ENCODE data around the gene BLMH.

- TF ChIP-seq, protein P1, sequence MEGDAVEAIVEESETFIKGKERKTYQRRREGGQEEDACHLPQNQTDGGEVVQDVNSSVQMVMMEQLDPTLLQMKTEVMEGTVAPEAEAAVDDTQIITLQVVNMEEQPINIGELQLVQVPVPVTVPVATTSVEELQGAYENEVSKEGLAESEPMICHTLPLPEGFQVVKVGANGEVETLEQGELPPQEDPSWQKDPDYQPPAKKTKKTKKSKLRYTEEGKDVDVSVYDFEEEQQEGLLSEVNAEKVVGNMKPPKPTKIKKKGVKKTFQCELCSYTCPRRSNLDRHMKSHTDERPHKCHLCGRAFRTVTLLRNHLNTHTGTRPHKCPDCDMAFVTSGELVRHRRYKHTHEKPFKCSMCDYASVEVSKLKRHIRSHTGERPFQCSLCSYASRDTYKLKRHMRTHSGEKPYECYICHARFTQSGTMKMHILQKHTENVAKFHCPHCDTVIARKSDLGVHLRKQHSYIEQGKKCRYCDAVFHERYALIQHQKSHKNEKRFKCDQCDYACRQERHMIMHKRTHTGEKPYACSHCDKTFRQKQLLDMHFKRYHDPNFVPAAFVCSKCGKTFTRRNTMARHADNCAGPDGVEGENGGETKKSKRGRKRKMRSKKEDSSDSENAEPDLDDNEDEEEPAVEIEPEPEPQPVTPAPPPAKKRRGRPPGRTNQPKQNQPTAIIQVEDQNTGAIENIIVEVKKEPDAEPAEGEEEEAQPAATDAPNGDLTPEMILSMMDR (IDR thresholded peaks at IDR 0.05): no peak
- TF ChIP-seq POLR2A (IDR thresholded peaks at IDR 0.05) (no peak), POLR2AphosphoS5 (IDR thresholded peaks at IDR 0.05) (no peak)
Observed at GRCh38 chr17:30337393-30337999, 45.8 kb upstream of the BLMH start.
